ENCODE results near the gene CASP2. TPM values are rescaled to one million over a fixed set of nuclear protein-coding genes. Genes with fewer than 3 reads are reported as not detected.

The CASP2 gene
- polyA plus RNA-seq, 1 donor (not counting 4 experiments of a cell fraction or from before 2014, with no cell fraction given): 12.8 TPM

DNA sequence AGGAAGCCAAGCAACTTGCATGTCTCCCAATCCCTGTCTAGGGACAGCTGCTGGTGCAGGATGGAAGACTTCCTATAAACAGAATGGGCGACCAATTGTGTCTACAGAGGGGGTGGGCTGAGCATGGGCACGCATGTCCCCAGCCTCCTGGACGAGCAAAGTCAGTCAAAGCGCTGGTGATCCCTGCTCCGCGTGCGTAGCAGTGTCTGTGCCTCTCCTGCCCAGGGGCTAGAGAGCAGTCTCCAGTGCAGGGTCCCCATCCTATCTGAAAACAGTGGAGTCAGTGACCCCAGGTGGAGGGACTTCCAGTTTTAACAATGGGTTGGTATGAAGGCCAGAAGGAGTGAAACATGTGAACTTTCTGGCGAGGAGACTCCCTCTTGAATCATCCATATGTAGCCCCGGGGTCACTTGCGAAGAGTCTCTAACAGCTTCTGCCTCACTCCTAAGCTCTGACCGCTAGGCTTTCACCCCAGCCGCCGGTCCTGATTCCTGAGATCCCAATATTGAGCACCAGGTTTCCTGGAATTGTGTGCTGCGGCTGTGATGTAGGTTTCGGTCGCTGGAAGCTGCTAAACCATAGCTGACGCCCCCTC is 714 bp upstream of the CASP2 start:
- no peak for FAIRE-seq
- dilution Hi-C loops (cut with MboI; ENCODE audit: extremely low pct_ligation_motif_present, low sequenced_read_pairs): no loop called here
- Histone ChIP-seq H3K9ac (ENCODE audit: control insufficient read depth, extremely low read depth, insufficient read depth, low read length) (no peak overlapping the region), H3K27me3 (ENCODE audit: control insufficient read depth, extremely low read depth, insufficient read depth, low read length) (no peaks in the 10 kb centered on the region), H3K79me2 (ENCODE audit: control insufficient read depth, insufficient read depth, low read length) (peaks cover 33% of the 10 kb centered on the region), H3K36me3 (ENCODE audit: control insufficient read depth in 2 of 2, extremely low read depth in 1 of 2, insufficient read depth in 2 of 2, low read length in 2 of 2) (peaks cover 6 to 15% of the 10 kb centered on the region in 2 experiments), H3K9me3 (ENCODE audit: control insufficient read depth, low read depth, low read length) (no peaks in the 10 kb centered on the region), H3K27ac (ENCODE audit: control insufficient read depth, insufficient read depth, low read length) (no peak overlapping the region), H4K20me1 (ENCODE audit: control insufficient read depth, extremely low read depth, insufficient read depth, low read length) (no peaks in the 10 kb centered on the region), H2AFZ (ENCODE audit: control insufficient read depth, low read length) (peak overlapping the region; percentile 28), H3K4me2 (ENCODE audit: control insufficient read depth, extremely low read depth, insufficient read depth, low read depth, low read length) (peak overlapping the region; percentile 52), H3K4me3 (ENCODE audit: control insufficient read depth in 2 of 3, extremely low read depth in 1 of 3, insufficient read depth in 2 of 3, low read depth in 1 of 3, low read length in 3 of 3) (no peak overlapping the region), H3K9me1 (ENCODE audit: control insufficient read depth, extremely low read depth, insufficient read depth, low read length) (no peaks in the 10 kb centered on the region), H3K4me1 (ENCODE audit: control insufficient read depth, extremely low read depth, insufficient read depth, low read length) (peaks cover 39% of the 10 kb centered on the region)
- TF ChIP-seq EZH2 (IDR thresholded peaks at IDR 0.05; ENCODE audit: low read length): no peak
- TF ChIP-seq, protein P1, sequence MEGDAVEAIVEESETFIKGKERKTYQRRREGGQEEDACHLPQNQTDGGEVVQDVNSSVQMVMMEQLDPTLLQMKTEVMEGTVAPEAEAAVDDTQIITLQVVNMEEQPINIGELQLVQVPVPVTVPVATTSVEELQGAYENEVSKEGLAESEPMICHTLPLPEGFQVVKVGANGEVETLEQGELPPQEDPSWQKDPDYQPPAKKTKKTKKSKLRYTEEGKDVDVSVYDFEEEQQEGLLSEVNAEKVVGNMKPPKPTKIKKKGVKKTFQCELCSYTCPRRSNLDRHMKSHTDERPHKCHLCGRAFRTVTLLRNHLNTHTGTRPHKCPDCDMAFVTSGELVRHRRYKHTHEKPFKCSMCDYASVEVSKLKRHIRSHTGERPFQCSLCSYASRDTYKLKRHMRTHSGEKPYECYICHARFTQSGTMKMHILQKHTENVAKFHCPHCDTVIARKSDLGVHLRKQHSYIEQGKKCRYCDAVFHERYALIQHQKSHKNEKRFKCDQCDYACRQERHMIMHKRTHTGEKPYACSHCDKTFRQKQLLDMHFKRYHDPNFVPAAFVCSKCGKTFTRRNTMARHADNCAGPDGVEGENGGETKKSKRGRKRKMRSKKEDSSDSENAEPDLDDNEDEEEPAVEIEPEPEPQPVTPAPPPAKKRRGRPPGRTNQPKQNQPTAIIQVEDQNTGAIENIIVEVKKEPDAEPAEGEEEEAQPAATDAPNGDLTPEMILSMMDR (optimal IDR thresholded peaks at IDR 0.05 in 1 of 3, IDR thresholded peaks at IDR 0.05 in 1 of 3, conservative IDR thresholded peaks at IDR 0.05 in 1 of 3; ENCODE audit: extremely low read depth in 1 of 3, insufficient read depth in 2 of 3, low read length in 3 of 3): no peak
- DNase-seq (ENCODE audit: low read depth, low spot score): no peak

DNA sequence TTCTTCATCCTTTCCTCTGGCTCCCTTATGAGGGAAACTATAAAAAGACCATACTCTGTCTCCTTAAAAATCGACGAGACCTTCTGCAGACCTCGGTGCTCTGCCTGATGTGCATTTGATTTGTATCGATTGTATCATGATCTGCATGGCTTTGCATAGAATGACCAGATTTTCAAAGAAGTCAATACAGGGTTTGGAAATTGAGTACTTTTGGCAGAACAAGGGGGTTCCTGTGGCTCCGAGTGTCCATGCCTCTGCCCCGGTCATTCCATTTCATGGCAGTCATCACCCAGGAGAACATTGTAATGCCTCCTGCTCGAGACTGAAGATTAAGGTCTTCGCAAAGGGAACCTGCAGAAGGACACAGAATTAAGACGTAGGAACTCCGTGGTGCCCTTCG is 685 bp downstream of the CASP2 start:
- TF ChIP-seq, protein P1 (optimal IDR thresholded peaks at IDR 0.05 in 1 of 3, IDR thresholded peaks at IDR 0.05 in 1 of 3, conservative IDR thresholded peaks at IDR 0.05 in 1 of 3; ENCODE audit: extremely low read depth in 1 of 3, insufficient read depth in 2 of 3, low read length in 3 of 3): no peak
- no peak for TF ChIP-seq EZH2 (IDR thresholded peaks at IDR 0.05; ENCODE audit: low read length)
- Histone ChIP-seq H3K4me3 (ENCODE audit: control insufficient read depth in 2 of 3, extremely low read depth in 1 of 3, insufficient read depth in 2 of 3, low read depth in 1 of 3, low read length in 3 of 3) (peak overlapping the region; percentile 68 to 92 (median 87)), H3K79me2 (ENCODE audit: control insufficient read depth, insufficient read depth, low read length) (peaks cover 33% of the 10 kb centered on the region), H4K20me1 (ENCODE audit: control insufficient read depth, extremely low read depth, insufficient read depth, low read length) (no peaks in the 10 kb centered on the region), H3K4me1 (ENCODE audit: control insufficient read depth, extremely low read depth, insufficient read depth, low read length) (peaks cover 39% of the 10 kb centered on the region), H3K36me3 (ENCODE audit: control insufficient read depth in 2 of 2, extremely low read depth in 1 of 2, insufficient read depth in 2 of 2, low read length in 2 of 2) (peaks cover 12 to 25% of the 10 kb centered on the region in 2 experiments), H3K4me2 (ENCODE audit: control insufficient read depth, extremely low read depth, insufficient read depth, low read depth, low read length) (peak overlapping the region; percentile 92), H3K9me1 (ENCODE audit: control insufficient read depth, extremely low read depth, insufficient read depth, low read length) (no peaks in the 10 kb centered on the region), H2AFZ (ENCODE audit: control insufficient read depth, low read length) (peak overlapping the region; percentile 86), H3K27ac (ENCODE audit: control insufficient read depth, insufficient read depth, low read length) (peak overlapping the region; percentile 53), H3K9me3 (ENCODE audit: control insufficient read depth, low read depth, low read length) (no peaks in the 10 kb centered on the region), H3K9ac (ENCODE audit: control insufficient read depth, extremely low read depth, insufficient read depth, low read length) (peak overlapping the region; percentile 94), H3K27me3 (ENCODE audit: control insufficient read depth, extremely low read depth, insufficient read depth, low read length) (no peaks in the 10 kb centered on the region)
- FAIRE-seq (no peak), DNase-seq (ENCODE audit: low read depth, low spot score) (no peak)
- dilution Hi-C loops (cut with MboI; ENCODE audit: extremely low pct_ligation_motif_present, low sequenced_read_pairs): no loop called here

Measured in keratinocyte (primary cell).